ENCODE results near the gene SPATC1L. TPM values are rescaled to one million over a fixed set of nuclear protein-coding genes. Genes with fewer than 3 reads are reported as not detected.

The SPATC1L gene
- total RNA-seq, 1 donor from 2014 or later = 1.1 TPM

DNA sequence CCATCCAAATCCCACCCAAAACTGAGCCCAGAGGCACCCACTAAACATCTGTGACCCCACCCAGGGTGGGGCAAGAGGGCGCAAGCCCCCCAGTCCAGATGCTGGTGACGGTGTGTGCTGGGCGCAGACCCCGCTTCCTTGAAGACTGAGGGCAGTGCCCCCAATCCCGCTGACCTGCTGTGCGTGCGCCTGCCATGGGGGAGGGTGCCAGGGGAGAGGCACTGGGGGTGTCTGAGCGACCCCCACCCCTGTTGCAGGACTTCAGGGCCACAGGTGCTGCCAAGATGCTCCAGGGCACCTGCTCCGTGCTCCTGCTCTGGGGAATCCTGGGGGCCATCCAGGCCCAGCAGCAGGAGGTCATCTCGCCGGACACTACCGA, 73.1 kb downstream of the SPATC1L start:
- Histone ChIP-seq H3K27me3 (ENCODE audit: control insufficient read depth, insufficient read depth, low read length) (no peaks in the 10 kb centered on the region), H3K4me3 (ENCODE audit: low read depth, low read length) (no peak overlapping the region), H3K36me3 (ENCODE audit: control insufficient read depth, insufficient read depth, low read length) (no peaks in the 10 kb centered on the region)
- TF ChIP-seq, protein P1, sequence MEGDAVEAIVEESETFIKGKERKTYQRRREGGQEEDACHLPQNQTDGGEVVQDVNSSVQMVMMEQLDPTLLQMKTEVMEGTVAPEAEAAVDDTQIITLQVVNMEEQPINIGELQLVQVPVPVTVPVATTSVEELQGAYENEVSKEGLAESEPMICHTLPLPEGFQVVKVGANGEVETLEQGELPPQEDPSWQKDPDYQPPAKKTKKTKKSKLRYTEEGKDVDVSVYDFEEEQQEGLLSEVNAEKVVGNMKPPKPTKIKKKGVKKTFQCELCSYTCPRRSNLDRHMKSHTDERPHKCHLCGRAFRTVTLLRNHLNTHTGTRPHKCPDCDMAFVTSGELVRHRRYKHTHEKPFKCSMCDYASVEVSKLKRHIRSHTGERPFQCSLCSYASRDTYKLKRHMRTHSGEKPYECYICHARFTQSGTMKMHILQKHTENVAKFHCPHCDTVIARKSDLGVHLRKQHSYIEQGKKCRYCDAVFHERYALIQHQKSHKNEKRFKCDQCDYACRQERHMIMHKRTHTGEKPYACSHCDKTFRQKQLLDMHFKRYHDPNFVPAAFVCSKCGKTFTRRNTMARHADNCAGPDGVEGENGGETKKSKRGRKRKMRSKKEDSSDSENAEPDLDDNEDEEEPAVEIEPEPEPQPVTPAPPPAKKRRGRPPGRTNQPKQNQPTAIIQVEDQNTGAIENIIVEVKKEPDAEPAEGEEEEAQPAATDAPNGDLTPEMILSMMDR (IDR thresholded peaks at IDR 0.05; ENCODE audit: insufficient read depth, low read length, severe bottlenecking) = no peak
- no peak for FAIRE-seq
- no peak for DNase-seq (ENCODE audit: low read depth)

Other genes starting within 250 kb of the SPATC1L start
- gene COL6A1, start 202.7 kb downstream of the SPATC1L start, total RNA-seq = 1.9 and 12.9 TPM in 2 replicates
- gene COL6A2, start 86.3 kb downstream of the SPATC1L start, total RNA-seq = 1.0 and 12.6 TPM in 2 replicates
- gene FTCD, start 28.9 kb downstream of the SPATC1L start, total RNA-seq = not detected in 2 replicates
- gene LSS, start 44.3 kb upstream of the SPATC1L start, total RNA-seq = 29.6 and 43.7 TPM in 2 replicates
- gene MCM3AP, start 101.2 kb upstream of the SPATC1L start, total RNA-seq = 70.8 and 80.5 TPM in 2 replicates
- gene YBEY, start 101.9 kb upstream of the SPATC1L start, total RNA-seq = 15.4 and 17.4 TPM in 2 replicates
- gene C21orf58, start 139.4 kb upstream of the SPATC1L start, total RNA-seq = 0.53 and 0.77 TPM in 2 replicates
- gene PCNT, start 139.7 kb upstream of the SPATC1L start, total RNA-seq = 11.1 and 11.3 TPM in 2 replicates

Data from bronchial epithelial cell (primary cell).